AG04449 (cell line): ENCODE measurements around the gene ALPK3.

Source experiments
- CTCF ChIA-PET: fragments of 350-600 bp; formaldehyde crosslinking; extraction: SDS; loops from one replicate; lab custom pipeline; 2021; ENCODE audit warnings: antibody characterized with exemption; lab: Yijun Ruan, JAX
- POLR2A ChIA-PET: fragments of 400-600, 350-600 bp; formaldehyde crosslinking; extraction: SDS; loops from one replicate; lab custom pipeline; 2020; ENCODE audit warnings: antibody characterized with exemption, inconsistent platforms; lab: Yijun Ruan, JAX
- DNase-seq: peaks from one replicate; pipeline ENCODE4 v3.0.0-alpha.2; 2010; ENCODE audit warnings: low read depth, low spot score
- H3K4me3 ChIP-seq: 2 replicates; pipeline ENCODE4 v1.5.1; 2011; ENCODE audit warnings: low read depth, mild to moderate bottlenecking, control low read depth, low read length
- CTCF ChIP-seq: IDR thresholded peaks from one replicate; pipeline ENCODE4 v1.5.1; 2011; ENCODE audit warnings: mild to moderate bottlenecking, moderate library complexity, low read length, control low read depth, inconsistent platforms; ENCODE audit not compliant: insufficient read depth; ENCODE audit errors: missing control alignments

The ALPK3 gene

GRCh38 chr15:84883916-84884781 is 67.0 kb downstream of the ALPK3 start, which contains the start of gene SLC28A1:
TSS of gene SLC28A1 (plus strand) at chr15:84884662. CDS start at chr15:84887761, 3,099 bp downstream.
- DNase-seq = no peak
- ChIA-PET CTCF (no interaction called here), POLR2A (no interaction called here)
- H3K4me3 ChIP-seq = no peak within 1 kb of the TSS
- no peak for TF ChIP-seq CTCF

GRCh38 chr15:84885801-84886200 is 68.6 kb downstream of the ALPK3 start:
- no peak for TF ChIP-seq CTCF
- CTCF ChIA-PET = interaction anchor here (0.9 kb wide), 1 partner anchor 13 kb away, joined by 3 read pairs; no protein-coding TSS in a partner anchor
- H3K4me3 ChIP-seq = no peak overlapping the region
- POLR2A ChIA-PET = no interaction called here
- no peak for DNase-seq

GRCh38 chr15:84886211-84886983 is 69.2 kb downstream of the ALPK3 start:
- ChIA-PET POLR2A (no interaction called here), CTCF (interaction anchor here (0.9 to 1.9 kb wide), 3 partner anchors 10 to 22 kb away, joined by 3 to 7 read pairs (median 3); no protein-coding TSS in a partner anchor)
- TF ChIP-seq CTCF = no peak
- no peak overlapping the region for H3K4me3 ChIP-seq
- DNase-seq = no peak

GRCh38 chr15:84886984-84887299 is 69.8 kb downstream of the ALPK3 start:
- ChIA-PET CTCF (interaction anchor here (0.9 to 1.9 kb wide), 4 partner anchors 9 to 23 kb away, joined by 3 to 7 read pairs (median 3); no protein-coding TSS in a partner anchor), POLR2A (no interaction called here)
- H3K4me3 ChIP-seq = no peak overlapping the region
- TF ChIP-seq CTCF = no peak
- no peak for DNase-seq

- TF ChIP-seq CTCF = no peak
- POLR2A ChIA-PET = no interaction called here
- H3K4me3 ChIP-seq = no peak overlapping the region
- CTCF ChIA-PET = interaction anchor here (1.0 to 1.9 kb wide), 2 partner anchors 10 to 11 kb away, joined by 3 to 7 read pairs; no protein-coding TSS in a partner anchor
- DNase-seq = no peak
Measured at GRCh38 chr15:84887938-84888337, 70.8 kb downstream of the ALPK3 start.

- no peak for TF ChIP-seq CTCF
- CTCF ChIA-PET = no interaction called here
- DNase-seq = no peak
- POLR2A ChIA-PET = no interaction called here
- no peak overlapping the region for H3K4me3 ChIP-seq
Measured at GRCh38 chr15:84888639-84889038, 71.5 kb downstream of the ALPK3 start.
